ENCODE data around the gene MTG2. TPM values are rescaled to one million over a fixed set of nuclear protein-coding genes. Genes with fewer than 3 reads are reported as not detected.

Gene MTG2
- total RNA-seq, 1 donor from 2014 or later: 38.0 TPM

DNA sequence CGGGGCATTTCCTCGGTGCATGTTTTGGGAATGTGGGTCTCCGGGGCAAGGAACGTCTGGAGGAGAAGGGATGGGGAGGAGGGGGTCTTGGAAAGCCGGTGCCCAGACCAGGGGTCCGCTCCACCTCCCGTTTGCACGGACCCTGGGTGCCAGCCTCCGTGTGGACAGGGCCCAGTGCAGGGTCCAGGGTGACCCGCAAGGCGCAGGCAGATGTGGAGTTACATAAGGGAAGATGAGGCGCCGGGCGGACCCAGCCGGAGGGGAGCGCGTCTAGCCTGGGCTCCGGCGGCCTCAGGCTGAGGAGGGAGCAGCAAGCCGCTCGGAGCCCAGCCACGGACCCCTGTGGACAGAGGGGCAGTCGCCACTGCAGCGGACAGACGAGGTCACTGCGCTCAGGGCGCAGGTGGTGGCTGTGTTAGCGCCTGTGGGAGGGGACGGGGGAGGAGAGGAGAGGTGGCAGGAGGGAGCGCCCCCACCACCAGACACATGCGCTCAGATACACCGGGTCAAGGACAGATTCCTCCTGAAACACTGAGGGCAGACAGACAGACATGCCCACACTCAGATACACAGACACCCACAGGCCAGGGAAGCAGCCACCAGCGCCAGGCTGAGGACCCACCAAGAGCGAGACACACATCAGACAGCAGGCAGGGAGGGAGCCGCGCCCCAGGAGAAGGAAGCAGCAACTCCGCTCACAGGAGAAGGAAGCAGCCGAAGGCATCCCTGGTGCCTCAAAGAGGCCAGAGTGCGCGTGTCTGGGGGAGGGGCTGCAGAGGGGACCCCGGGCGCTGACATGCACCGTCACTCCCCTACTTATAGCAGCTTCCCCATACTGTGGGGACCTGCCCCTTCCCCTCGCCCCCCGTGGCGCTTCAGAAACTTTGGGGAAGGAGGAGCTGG is 38.1 kb downstream of the MTG2 start:
- no peak for DNase-seq (ENCODE audit: low spot score)

DNA sequence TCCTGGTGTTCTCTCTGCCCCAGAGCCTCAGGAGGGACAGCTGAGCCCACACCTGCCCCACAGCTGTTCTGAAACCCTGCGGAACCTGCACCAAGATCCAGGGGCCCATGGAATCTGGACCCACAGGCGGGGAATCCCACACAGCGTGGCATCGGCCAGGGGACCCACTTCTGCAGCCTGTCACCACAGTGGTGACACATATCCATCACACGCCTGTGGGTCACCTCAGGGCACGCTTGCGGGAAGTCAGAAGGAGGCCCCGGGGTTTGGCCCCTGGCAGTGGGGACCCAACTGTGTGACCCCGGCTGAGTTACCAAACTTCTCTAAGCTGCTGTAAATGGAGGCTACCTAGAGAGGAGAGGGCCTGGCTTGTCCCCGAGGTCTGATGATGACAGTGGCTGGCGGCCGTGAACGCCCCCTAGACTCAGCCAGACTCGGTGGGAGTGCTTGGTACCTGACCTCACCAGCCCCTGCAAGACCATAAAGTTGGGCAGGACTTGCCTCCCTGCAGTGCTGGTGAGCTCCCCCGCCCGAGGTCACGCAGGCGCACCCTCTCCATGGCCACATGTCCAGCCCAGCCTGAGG is 39.5 kb downstream of the MTG2 start:
- DNase-seq (ENCODE audit: low spot score): no peak

DNA sequence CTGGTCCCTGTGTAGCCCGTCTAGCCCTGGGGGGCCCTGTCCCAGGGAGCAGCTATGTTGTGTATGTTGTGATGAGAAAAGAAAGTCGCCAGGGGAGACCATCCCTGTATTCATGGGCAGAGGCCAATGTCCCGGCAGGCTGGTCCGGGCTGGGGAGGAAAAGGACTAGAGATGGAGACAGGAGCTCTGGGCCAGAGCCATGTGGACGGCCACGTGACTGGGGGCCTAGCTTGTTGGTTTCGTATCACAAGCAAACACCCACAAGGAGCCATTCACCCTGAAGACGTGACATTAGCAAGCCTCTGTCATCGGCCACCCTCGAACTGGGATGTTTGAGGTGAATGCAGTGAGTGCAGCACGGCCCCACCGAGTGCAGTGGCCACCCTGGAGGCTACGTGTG is 40.1 kb downstream of the MTG2 start:
- no peak for DNase-seq (ENCODE audit: low spot score)

DNA sequence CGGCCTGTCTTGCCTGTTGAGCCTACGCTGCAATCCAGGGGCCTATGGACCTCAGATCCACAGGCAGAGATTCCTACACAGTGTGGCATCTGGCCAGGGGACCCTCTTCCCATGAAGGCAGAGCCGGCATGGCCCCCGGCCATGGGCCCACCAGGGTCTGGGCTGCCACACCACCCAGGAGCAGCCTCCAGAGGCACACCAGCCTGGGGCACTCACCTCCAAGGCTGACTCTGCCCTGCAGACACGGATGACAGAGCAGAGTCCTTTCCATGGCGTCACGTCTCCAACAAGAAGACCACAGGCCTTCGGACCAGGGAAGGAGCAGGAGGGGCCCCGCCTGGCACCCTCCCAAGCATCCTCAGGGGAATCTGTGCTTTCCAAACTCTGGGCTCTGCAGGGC is 40.7 kb downstream of the MTG2 start:
- DNase-seq (ENCODE audit: low spot score): no peak

DNA sequence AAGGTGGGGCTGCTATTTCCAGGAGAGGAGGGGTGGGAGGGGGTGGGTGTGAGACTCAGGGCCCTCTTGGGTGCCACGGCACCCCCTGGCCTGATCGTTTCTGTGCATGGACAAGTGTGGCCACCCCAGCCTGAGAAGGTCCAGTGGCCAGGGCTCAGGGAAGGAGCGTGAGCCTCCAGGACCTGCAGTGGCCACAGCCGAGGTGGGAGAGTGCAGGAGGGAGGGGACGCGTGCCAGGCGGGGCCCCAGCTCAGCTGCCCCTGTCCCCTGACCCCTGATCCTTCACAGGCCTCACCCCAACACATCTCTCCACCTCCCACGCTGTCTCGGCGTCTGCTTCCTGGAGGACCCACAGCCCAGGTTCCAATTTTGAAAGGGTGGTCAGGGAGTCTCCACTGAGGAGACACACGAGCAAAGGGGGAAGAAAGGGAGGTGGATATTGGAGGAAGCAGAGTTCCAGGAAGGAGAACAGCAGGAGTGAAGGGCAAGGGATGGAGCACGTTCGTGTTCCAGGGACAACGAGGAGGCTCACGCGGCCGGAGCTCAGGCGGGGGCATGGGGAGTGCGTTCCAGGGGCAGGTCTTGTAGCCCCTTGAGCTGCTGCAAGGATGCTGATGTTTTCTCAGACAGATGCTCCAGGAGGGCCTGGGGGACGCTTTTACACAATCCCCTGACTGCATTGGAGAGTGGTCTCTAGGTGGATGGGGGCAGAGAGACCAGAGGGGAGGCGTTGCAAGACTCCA is 41.5 kb downstream of the MTG2 start:
- DNase-seq (ENCODE audit: low spot score): no peak

DNA sequence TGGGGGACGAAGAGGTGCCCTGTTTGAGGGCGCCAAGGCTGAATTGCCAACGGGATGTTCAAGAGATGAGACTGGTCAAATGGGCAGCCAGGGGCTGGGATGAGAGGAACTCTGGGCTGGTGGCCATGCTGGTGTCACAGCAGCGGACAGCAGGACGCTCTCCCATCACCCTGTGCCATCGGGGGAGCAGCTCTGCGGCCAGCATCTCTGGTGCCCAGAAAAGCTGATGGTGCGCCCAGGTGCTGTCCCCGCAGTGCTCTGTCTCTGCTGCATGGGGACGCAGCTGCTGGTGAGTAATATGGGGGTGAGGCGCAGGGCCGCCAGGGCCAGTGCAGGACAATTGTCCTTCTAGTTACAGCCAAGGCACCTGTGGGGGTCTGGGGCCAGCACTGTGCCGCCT is 42.2 kb downstream of the MTG2 start:
- no peak for DNase-seq (ENCODE audit: low spot score)

DNA sequence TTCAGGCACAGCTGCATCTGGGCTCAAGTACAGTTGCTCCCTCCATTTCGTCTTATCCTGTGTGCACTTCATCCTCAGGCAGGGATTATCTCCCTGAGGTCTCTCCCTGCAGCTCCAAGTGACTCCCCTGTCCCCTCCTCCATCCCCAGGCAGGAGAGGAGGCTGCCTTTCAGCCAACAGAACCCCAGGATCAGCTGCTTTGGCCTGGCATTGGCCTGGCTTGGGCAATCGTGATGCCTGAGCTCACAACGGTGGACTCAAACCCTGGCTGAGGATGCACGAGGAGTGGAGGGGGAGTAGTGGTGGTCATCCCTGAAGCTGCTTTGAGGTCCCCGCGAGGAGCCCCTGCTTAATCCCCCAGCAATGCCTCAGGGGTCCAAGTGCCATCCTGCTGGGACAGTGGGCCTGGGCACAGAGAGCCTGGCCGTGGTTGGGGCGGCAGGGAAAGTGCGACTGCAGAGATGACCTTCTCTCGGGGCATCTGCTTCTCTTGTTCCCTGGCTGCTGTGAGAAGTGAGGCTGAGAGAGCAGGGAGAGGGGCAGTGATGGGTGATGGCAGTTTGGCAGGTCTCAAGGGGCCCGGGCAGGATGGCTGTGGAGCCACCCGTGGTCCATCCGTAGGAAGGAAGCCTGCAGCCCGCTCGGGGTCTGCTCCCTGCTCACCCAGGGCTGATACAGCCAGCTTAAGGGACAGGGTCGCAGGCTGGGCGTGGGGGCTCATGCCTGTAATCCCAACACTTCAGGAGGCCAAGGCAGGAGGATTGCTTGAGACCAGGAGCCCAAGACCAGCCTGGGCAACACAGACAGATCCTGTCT is 43.2 kb downstream of the MTG2 start:
- no peak for DNase-seq (ENCODE audit: low spot score)

DNA sequence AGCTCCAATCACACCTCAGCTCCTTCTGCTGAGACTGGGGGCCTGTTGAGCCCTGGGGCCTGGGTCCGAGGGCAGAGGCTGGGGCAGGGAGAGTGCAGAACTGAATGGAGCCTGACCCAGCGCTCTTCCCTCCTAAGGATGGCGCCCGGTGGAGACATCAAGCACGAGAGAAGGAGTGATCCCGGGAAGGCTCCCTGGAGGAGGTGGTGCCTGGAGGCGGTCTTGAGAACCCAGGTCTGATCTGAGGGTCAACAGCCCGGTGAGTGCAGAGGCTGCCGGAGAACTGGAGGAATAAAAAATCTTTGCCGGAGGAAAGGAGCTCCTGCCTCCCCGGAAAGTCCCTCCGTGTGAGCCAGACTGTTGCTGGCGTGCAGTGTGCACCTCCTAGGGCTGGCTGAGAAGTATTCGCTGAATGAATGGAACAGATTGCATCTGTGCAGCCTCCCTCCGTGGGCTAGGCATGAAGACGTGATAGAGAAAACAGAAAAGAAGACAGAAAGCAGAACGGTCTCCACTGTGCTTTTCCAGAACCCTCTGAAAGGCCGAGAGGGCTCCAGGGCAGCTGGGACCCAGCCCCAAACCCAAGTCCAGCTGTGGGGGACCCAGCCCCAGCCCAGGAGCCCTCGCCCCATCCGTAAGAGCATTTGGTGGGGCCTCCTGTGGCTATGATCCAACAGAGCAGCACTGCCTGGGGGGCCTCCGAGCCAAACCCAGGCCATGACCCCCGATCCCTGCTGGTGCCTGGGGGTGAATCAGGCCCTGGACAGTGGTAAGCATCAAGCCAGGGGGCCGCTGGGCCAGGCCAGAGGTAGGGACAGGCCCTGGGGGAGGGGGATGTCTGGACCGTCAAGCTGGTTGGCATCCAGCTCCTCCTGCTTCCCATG is 44.1 kb downstream of the MTG2 start:
- no peak for DNase-seq (ENCODE audit: low spot score)

DNA sequence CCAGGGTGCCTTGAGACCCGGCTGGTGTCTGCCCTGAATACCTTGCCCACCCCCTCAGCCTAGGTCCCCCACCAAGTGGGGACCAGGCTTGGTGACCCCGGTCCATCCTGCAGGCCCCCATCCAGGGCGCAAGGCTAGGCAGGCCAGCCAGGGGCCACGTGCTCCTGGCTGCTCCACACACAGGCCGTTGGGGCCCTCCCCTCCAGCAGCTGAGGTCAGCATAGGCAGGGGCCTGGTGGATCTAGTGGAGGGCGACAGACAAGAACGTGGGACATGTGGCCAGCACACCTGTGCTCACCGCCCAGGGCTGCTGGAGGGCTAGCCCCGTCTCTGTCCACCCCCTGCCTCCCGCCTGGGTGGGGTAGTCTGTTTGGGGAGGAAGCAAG is 44.8 kb downstream of the MTG2 start:
- no peak for DNase-seq (ENCODE audit: low spot score)

DNA sequence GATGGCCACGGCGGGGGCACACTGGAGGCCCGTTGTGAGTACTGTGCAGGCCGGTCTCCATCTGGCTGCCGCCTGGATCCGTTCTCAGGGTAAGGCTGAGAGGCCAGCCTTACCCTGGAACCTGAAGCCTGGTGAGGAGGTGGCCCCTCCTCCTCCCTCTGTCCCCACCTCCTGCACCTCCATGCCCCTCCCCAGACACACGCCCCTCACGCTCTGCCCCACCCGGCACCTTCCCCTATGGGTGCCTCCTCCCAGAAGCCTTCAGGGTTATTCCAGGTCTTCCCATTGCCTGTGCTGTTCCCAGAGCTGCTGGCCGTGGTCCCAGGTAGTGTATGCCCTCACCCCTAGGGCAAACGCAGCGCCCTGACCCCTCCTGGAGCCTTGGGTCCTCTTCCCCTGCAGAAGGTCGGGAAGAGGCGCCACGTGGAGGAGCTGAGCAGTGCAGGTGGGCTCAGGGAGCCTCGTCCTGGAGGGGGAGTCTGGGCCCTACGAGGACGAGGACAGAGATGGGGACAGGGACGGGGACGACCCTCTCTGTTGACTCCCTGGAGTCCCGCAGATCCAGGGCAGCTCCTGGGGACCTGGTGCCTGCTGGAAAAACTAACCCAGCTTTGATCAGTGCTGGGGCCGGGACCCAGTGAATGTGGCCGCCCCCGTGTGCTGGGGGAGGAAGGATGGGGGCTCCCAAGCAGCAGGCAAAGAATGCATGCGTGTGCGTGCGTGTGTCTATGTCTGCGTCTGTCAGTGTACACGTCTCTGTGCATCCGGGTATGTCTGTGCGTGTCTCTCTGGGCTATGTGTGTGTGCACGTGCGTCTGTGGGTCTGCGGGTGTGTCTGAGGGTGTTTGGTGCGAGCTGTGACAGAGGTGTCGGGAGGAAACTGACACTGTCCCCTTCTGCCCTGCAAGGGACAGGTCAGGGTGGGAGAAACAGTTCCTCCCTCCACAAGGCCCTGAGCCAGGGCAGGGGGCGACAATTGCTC is 45.4 kb downstream of the MTG2 start:
- no peak for DNase-seq (ENCODE audit: low spot score)

DNA sequence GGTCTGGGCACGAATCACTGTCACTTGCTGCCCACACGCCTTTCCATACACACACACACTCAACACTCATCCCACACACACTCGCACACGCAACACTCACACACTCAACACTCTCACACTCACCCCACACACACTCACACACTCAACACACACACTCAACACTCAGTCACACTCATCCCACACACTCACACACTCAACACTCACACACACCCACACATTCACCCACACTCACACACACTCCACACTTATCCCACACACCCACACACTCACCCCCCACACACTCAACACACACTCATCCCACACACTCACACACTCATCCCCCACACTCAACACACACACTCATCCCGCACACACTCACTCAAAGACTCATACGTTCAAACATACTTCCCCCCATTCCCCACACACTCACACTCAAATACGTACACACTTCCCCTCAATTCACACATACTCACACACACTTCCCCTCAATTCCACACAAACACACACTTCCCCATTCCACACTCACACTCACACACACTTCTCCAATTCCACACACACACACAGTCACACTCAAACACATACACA is 46.2 kb downstream of the MTG2 start:
- no peak for DNase-seq (ENCODE audit: low spot score)

DNA sequence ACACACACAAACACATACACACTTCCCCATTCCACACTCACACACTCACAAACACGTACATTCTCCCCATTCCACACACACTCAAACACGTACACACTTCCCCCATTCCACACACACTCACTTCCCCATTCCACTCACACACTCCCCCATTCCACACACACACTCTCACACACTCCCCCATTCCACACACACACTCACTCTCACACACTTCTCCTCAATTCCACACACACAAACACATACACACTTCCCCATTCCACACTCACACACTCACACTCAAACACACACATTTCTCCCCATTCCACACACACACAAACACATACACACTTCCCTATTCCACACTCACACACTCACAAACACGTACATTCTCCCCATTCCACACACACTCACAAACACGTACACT is 46.8 kb downstream of the MTG2 start:
- no peak for DNase-seq (ENCODE audit: low spot score)

DNA sequence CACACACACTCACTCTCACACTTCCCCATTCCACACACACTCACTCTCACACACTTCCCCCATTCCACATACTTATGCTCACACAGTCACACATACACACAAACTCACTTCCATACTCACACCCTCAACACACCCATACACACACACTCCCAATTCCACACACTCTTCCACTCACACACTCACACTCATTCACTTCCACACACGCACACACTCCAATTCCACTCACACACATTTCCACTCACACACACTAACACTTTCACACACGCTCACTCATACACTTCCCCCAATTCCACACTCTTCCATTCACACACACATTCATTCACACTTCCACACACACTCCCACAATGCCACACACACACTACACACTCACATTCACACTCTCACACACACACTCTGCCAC is 47.4 kb downstream of the MTG2 start:
- DNase-seq (ENCODE audit: low spot score): no peak

DNA sequence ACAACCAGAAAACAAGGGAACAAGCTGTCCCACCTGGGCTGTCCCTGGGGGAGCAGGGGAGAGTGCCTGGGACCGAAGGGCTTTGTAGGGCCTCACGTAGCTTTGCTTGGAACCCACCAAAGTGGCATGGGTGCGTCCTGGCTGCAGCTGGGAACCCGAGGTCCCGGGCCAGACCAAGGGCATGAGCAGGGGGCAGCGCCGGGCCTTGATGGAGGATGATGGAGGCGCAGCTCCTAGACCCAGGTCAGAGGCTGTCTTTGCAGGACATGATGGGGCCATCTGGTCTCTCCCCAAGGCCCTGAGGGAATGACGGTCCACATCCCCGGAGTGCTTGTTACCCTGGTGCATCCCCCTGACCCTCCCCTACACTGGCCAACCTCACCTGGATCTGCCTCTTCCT is 47.9 kb downstream of the MTG2 start:
- DNase-seq (ENCODE audit: low spot score): no peak

DNA sequence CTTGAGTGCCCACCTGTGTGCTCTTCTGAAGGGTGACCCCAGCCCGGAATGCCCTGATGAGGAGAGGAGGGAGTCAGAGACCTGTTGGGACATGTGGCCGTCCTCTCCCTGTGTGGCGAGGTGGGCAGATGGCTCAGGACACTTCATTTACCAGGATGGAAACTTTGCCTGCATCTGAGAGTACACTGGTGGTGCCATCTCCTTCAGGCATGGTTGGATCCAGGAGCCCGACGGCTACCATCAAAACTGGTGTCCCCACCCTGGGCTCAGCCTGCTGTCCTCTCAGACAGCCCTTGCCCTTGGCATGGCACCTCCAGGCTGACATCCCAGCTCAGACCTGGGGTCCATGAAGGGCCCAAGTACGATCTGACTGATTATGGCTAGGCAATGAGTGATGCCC is 48.5 kb downstream of the MTG2 start:
- DNase-seq (ENCODE audit: low spot score): no peak

DNA sequence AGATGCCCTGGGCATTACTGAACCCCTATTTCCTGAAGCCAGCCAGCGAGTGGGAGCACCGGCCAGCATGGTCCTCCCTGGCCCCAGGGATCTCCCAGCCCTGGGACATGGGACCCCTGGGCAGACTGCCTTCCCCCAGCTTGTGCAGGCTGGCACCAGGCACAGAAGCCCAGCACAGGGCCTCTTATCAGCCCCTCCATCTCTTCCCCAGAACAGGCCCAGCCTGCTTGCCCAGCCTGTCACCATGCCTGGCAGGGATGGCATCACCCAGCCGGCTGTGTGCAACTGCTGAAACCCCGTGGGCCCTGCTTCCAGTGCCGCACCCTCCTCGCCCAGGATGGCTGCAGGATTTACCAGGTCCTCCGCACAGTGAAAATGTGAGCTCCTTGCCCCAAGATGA is 49.4 kb downstream of the MTG2 start:
- DNase-seq (ENCODE audit: low spot score): no peak

DNA sequence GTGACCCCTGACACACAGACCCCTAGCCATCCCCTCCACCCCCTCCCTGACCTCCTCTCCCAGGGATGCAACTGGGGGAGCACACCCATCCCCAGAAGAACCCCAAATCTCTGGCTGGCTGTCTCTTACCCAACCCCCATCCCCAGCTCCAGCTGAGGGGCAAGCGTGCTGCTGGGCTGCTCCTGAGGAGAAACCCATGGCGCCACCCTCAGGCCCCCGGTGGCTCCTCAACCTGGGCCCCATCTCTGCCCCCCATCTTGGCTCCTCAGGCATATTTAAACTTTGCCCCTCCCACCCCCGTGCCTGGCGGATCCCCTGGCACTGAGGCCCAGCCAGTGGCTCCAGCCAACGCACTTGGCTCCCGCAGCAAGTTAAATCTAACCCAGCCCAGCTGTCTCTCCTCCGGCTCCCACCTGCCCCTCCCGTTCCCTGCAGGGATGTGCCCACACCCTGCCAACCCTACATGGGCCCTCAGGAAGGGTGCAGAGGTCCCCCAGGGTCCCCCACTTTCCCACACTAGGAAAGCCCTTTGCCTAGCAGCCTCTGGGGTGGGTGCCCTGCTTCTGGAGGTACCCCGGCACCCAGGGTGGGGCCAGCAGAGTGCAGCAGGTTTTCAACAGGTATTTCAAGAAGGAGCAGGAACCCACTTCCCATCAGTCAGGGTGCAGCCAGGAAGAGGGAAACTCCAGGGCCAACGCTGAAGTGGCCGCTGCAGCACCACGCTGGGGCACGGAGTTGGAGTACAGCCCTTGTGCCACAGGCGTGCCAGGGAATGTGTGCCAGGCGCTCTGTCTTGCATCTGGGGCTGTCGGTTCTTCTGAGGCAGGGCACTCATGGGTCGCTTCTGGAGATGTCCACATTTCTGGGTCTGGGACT is 50.2 kb downstream of the MTG2 start:
- DNase-seq (ENCODE audit: low spot score): no peak

DNA sequence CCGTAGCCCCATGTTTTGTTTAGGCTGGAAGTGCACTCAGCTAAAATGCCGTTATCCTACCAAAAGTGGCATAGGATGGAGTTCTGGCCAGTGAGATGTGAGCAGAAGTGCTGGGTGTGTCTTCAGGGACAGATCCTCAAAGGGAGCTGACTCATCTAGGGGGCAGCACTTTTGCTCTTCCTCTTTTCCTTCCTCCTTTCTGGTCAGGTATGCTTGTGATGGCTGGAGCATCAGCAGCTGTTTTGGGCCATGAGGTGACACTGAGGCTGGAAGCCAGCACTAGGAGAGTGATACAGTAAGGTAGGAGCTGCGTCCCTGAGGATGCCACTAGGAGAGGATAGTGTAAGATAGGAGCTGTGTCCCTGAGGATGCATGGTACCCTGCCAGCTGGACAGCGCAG is 50.9 kb downstream of the MTG2 start:
- DNase-seq (ENCODE audit: low spot score): no peak

Data from mucosa of gallbladder (tissue), 1 donor.